ENCODE data around the gene NPL.

Gene NPL

GRCh38 chr1:182779530-182779929, 10.0 kb upstream of the NPL start:
- DNase-seq = no peak

- DNase-seq = no peak
These were observed 7.6 kb upstream of the NPL start for GRCh38 chr1:182781841-182782586.

GRCh38 chr1:182782587-182782913, 7.0 kb upstream of the NPL start:
- no peak for DNase-seq

- DNase-seq = no peak
These were observed 6.5 kb upstream of the NPL start for GRCh38 chr1:182783068-182783467.

- no peak for DNase-seq
These were observed 4.9 kb upstream of the NPL start for GRCh38 chr1:182784556-182785171.

- no peak for DNase-seq
These were observed 4.4 kb upstream of the NPL start for GRCh38 chr1:182785181-182785580.

DNA sequence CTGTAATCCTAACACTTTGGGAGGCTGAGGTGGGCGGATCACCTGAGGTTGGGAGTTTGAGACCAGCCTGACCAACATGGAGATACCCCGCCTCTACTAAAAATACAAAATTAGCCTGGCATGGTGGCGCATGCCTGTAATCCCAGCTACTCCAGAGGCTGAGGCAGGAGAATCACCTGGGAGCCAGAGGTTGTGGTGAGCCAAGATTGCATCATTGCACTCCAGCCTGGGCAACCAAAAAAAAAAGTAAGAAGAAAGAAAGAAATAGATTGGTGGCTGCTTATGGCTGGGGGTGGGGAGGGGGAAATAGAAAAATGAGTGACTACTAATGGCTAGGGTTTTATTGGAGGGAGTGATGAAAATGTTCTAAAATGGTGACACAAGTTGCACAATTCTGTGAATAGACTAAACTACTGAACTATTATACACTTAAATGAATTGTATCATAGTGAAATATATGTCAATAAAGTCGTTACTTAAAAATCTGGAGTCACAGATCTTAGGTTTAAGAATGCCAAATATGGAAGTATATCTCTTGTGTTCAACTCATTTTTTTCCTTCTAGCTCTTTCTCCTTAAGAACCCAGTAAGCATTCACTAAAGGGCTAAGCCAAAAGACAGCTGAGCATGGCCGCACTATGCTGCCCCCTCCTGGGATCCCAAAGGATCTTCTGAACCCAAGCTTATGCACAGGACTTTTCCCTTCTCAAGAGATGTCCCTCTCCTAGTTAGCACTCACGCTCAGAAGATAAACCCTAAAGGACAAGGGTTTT, 3.2 kb upstream of the NPL start:
- DNase-seq = no peak

GRCh38 chr1:182786995-182787324, 2.6 kb upstream of the NPL start:
- no peak for DNase-seq

- no peak for DNase-seq
These were observed 2.0 kb downstream of the NPL start for GRCh38 chr1:182791281-182792179.

GRCh38 chr1:182794091-182794490, 4.5 kb downstream of the NPL start:
- no peak for DNase-seq

DNA sequence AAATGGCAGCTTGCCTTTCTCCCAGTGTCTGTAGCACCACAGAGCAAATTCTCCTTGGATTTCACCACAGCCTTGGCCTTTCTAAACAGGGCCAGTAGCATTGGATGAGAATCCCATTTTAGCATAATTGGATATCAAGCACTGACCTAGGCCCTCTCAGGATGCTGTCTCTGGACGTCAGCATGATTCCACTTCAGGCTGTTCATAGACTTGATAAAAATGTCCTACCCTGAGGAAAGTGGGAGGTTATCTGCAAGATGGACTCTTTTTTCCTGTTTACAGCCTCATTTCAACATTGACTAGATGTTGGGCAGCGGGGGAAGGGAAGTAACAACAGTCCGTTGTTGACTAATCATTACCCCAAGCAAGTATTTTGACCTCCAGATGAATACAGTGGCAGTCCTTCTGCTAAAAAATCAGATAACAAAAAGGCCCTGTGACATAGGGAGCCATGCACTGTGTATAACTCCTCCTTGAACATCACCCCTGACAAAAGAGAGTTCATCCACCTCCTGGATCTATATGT, 5.2 kb downstream of the NPL start:
- no peak for DNase-seq

- DNase-seq = no peak
These were observed 6.1 kb downstream of the NPL start for GRCh38 chr1:182795563-182796228.

GRCh38 chr1:182802006-182802803, 12.6 kb downstream of the NPL start:
- no peak for DNase-seq

DNA sequence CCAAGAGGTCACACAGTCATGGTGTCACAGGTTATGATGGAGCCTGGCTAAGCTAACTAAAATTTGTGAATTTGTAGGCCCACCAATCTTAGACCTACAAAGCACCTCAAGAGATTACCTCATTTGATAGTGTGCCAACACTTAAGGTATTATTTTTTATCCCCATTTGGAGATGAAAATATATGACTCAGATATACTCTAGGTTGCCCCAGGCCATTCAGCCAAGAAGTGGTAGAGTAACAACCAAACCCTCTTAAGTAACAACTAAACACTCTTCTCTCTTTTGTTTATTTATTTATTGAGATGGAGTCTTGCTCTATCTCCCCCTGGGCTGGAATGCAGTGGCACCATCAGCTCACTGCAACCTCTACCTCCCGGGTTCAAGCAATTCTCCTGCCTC, 14.3 kb downstream of the NPL start:
- DNase-seq = no peak

- no peak for DNase-seq
These were observed 16.6 kb downstream of the NPL start for GRCh38 chr1:182806015-182806678.

DNA sequence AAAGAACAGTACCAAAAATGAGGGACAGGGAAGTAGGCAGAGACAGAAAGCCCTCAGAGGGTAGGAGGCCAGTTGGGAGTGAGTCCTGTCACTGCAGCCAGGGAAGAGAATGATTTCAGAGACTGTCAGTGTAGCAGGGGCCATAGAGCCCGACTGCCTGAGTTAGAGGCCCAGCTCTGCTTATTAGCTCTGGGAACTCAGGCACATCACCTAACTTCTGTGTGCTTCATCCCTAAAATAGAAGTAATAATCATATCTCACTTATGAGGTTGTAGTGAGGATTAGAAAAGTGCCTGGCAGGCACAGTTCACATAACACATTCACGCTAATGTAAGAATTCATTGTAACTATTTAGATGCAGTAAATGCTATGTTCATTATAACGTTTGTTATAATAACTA, 18.3 kb downstream of the NPL start:
- no peak for DNase-seq

- no peak for DNase-seq
These were observed 19.9 kb downstream of the NPL start for GRCh38 chr1:182809414-182809957.

DNA sequence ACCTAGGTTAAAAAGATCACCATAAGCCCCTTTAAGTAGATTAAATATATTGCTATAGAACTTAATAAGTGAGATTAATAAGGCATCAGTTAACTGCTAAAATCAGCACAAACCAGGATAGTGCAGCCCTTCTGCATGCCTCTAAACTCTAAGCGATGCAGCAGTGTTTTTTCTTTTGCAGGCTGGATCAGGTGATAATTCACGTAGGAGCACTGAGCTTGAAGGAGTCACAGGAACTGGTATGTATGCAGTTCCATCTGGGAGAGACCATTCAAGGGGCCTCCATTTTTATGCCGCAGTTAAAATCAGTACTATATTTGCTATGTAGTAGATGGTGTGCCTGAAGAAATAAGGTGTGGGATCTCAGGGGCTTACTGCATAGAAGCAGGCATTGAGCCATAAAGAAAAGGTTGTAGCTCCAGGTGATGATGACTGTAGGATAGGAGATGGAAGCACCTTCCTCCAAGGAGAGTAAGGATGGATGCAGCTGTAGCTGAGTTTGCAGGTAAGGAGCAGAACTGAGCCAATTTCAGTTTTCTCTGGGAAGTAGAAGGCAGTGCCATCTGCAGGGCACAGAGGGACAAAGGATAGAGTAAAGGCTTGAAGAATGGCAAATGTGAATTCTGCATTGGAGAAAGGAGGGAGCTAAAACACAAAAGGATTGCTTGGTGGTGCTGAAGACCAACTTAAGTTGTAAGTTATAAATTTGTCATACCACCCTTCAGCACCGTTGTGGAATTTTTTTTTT, 22.6 kb downstream of the NPL start:
- no peak for DNase-seq

DNA sequence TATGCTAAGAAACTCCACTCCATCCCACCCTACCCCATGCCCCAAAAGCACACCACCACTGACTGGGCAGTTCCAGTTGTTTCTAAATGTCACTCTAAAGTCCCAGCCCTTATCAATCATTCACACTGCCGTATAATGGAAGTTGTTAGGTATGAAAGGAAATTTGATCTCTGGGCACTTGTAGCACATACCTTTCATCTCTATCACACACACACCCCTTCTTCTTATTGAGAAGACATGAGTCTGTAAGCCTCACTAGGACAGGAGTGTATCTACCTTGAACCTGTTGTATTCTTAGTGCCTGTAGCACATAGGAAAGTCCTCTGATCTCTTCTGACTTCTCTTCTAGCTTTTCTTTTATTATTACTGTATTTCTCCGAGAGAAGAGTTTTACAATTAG, 27.3 kb downstream of the NPL start:
- DNase-seq = no peak

GRCh38 chr1:182817802-182818201, 28.2 kb downstream of the NPL start:
- DNase-seq = no peak

Data from T1000 (cell line).